VCaP (cell line): Measurements from ENCODE around the gene PAPSS1.
A peak's percentile ranks its signal among the peaks of the same experiment; 100 is the strongest.

Experiments used
- H3K27ac ChIP-seq: fragments of 450-650 bp; 2 replicates; pipeline ENCODE4 v1.5.1; 2017
- TF ChIP-seq, protein P1 (sequence below): fragments of 450-650 bp; conservative IDR thresholded peaks from 2 replicates; pipeline ENCODE4 v1.5.1; 2017; ENCODE audit warnings: mild to moderate bottlenecking, moderate library complexity

PAPSS1 gene

GRCh38 chr4:107640197-107640596 lies 79.8 kb downstream of the PAPSS1 start:
- TF ChIP-seq, protein P1, sequence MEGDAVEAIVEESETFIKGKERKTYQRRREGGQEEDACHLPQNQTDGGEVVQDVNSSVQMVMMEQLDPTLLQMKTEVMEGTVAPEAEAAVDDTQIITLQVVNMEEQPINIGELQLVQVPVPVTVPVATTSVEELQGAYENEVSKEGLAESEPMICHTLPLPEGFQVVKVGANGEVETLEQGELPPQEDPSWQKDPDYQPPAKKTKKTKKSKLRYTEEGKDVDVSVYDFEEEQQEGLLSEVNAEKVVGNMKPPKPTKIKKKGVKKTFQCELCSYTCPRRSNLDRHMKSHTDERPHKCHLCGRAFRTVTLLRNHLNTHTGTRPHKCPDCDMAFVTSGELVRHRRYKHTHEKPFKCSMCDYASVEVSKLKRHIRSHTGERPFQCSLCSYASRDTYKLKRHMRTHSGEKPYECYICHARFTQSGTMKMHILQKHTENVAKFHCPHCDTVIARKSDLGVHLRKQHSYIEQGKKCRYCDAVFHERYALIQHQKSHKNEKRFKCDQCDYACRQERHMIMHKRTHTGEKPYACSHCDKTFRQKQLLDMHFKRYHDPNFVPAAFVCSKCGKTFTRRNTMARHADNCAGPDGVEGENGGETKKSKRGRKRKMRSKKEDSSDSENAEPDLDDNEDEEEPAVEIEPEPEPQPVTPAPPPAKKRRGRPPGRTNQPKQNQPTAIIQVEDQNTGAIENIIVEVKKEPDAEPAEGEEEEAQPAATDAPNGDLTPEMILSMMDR, result no peak
- peak overlapping the region; percentile 93 for H3K27ac ChIP-seq

- TF ChIP-seq, protein P1, result no peak
- peak overlapping the region; percentile 88 for H3K27ac ChIP-seq
Measured at GRCh38 chr4:107635735-107636134, 84.3 kb downstream of the PAPSS1 start.

DNA sequence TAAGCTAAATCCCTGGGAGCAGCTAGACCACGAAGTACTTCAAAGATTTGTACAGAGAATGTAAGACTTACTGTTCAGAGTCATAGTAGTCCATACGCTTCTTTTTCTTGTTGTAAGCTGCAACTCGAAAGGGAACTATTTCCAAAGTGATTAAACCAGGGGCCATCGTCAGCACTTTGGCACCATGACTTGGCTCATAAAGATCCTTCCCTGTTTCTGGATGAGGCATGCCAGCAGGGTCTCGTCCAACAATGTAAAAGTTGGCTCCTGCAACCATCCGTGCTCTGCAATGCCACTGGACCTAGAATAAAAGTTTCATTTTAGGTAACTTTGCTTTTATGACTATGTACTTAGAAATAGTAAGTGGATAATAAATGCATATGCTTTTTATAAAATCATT lies 88.5 kb downstream of the PAPSS1 start:
- peak overlapping the region; percentile 88 for H3K27ac ChIP-seq
- TF ChIP-seq, protein P1, result no peak

DNA sequence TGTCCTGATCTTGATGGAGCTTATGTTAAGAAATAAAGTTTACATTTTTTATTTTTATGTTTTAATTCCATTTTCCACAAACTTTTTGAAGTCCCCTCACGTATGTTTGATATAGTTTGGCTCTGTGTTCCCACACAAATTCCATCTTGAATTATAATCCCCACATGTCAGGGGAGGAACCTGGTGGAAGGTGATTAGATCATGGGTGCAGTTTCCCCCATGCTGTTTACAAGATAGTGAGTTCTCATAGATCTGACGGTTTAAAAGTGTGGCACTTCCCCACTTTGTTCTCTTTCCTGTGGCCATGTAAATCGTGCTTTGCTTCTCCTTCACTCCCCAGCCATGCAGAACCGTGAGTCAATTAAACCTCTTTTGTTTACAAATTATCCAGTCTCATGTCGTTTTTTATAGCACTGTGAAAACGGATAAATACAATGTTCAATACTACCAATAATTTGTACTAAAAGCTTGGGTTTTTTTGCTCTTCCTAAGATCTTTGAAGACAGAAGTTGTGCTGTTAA lies 89.8 kb downstream of the PAPSS1 start:
- peak overlapping the region; percentile 88 for H3K27ac ChIP-seq
- TF ChIP-seq, protein P1, result no peak

DNA sequence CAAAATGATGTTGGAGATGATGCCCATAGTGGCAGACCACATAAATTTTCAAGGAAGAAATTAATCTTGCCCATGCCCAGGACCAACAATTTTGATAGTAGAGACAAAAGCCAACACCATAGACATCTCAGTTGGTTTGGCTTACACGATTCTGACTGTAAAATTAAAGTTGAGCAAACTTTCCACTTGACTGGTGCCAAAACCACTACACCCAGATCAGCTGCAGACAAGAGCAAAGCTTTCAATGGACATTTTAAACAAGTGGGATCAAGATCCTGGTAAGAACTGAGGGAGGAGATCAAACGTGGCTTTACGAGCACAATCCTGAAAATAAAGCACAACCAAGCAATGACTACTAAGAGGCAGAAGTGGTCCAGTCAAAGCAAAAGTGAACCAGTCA lies 90.7 kb downstream of the PAPSS1 start:
- H3K27ac ChIP-seq, result peak overlapping the region; percentile 88

DNA sequence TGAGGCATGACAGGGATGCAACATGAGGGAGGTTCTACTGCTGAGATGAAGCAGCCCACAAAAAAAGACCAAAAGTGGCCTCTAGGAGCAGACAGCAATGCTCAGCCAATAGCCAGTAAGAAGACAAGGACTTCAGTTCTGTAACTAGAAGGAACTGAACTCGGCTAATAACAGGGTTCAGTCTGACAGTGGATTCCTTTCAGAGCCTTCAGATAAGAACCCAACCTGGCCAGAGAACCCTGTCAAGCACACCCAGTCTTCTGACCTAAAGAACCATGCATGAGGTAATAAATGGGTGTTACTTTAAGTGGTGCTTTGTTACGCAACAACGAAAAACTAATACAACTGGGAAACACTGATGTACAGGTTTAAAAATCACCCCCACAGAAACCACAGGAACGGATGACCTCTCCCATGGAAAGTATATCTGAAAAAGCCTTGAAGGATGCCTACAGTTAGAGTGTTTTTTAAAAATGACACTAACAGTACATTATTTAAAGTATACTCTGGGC lies 94.6 kb downstream of the PAPSS1 start:
- no peak overlapping the region for H3K27ac ChIP-seq
- TF ChIP-seq, protein P1, result no peak

More for the DNA sequence above, 90.7 kb downstream of the PAPSS1 start:
- TF ChIP-seq, protein P1, result no peak

DNA sequence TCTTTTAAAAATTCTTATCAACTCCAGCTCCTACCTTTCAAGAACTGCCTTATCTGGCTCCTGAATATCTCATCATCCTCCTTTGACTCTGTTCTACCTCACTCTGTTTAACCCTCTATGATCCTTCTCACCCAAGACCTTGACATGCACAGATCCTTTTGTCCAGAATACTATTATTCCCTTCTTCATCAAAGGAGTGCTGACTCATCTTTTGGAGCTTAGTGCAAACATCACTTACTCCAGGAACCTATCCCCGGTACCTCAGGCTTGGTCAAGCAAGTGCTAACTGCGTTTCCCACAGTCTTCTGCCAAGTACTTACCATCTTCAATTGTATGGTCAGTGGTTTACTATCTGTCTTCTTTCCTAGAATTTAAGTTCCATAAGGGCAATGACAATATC lies 96.0 kb downstream of the PAPSS1 start:
- TF ChIP-seq, protein P1, result no peak
- H3K27ac ChIP-seq, result no peak overlapping the region
